Measurements from ENCODE around the gene ANKRD17.

DNA sequence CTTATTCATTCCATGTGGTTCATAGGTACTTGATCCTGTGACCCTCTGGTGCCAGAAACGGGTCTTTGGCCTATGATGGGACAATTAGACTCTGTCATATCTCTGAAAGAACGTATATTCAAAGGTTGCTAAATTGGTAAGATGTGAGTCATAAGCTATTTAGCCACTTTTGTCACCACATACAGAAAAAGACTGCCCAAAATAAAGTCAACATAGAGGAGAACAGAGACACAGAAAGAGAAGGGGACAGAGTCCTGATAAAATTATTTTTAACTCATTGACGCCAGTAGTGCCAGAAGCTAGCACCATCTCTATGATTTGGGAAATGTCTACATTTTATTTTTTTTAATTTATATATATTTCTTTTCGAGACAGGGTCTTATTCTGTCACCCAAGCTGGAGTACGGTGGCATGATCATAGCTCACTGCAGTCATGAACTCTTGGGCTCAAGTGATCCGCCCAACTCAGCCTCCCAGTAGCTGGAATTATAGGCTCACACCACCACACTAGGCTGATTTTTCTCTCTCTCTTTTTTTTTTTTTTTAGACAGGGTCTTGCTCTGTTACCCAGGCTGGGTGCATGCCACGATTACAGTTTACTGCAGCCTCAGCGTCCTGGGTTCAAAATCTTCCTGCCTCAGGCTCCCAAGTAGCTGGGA is 96.9 kb downstream of the ANKRD17 start:
- no peak for TF ChIP-seq POLR2A (IDR thresholded peaks at IDR 0.05; ENCODE audit: low read length)
- no peak for TF ChIP-seq GATA1 (IDR thresholded peaks at IDR 0.05; ENCODE audit: low read depth, low read length)
